GM19397 (cell line): Measurements from ENCODE around the gene BPIFB1.

Experiments used
- ATAC-seq: cut with Tn5 transposase; IDR thresholded peaks from one replicate; pipeline ENCODE4 v1.9.1; 2021; ENCODE audit warnings: mild to moderate bottlenecking, moderate library complexity; ENCODE audit not compliant: unreplicated experiment

The BPIFB1 gene

GRCh38 chr20:33291830-33292355, 8.9 kb downstream of the BPIFB1 start:
- no peak for ATAC-seq

- no peak for ATAC-seq
Measured at GRCh38 chr20:33296206-33296605, 13.2 kb downstream of the BPIFB1 start.

GRCh38 chr20:33298391-33298790, 15.4 kb downstream of the BPIFB1 start:
- ATAC-seq, result no peak

GRCh38 chr20:33299111-33299603, 16.1 kb downstream of the BPIFB1 start:
- ATAC-seq, result no peak

- no peak for ATAC-seq
Measured at GRCh38 chr20:33301192-33301930, 18.3 kb downstream of the BPIFB1 start.

- no peak for ATAC-seq
Measured at GRCh38 chr20:33303595-33303994, 20.6 kb downstream of the BPIFB1 start.

- ATAC-seq, result no peak
Measured at GRCh38 chr20:33304046-33304445, 21.0 kb downstream of the BPIFB1 start.

GRCh38 chr20:33305589-33306057, 22.6 kb downstream of the BPIFB1 start:
- no peak for ATAC-seq

- no peak for ATAC-seq
Measured at GRCh38 chr20:33306228-33306627, 23.2 kb downstream of the BPIFB1 start.

GRCh38 chr20:33306807-33307206, 23.8 kb downstream of the BPIFB1 start:
- no peak for ATAC-seq

- ATAC-seq, result no peak
Measured at GRCh38 chr20:33308668-33309067, 25.7 kb downstream of the BPIFB1 start.

- ATAC-seq, result no peak
Measured at GRCh38 chr20:33309631-33310030, 26.6 kb downstream of the BPIFB1 start.

GRCh38 chr20:33310327-33310899, 27.4 kb downstream of the BPIFB1 start:
- no peak for ATAC-seq

GRCh38 chr20:33311011-33311410, 28.0 kb downstream of the BPIFB1 start:
- ATAC-seq, result no peak

- no peak for ATAC-seq
Measured at GRCh38 chr20:33311996-33312395, 29.0 kb downstream of the BPIFB1 start.

- no peak for ATAC-seq
Measured at GRCh38 chr20:33312583-33312982, 29.6 kb downstream of the BPIFB1 start.

- no peak for ATAC-seq
Measured at GRCh38 chr20:33313686-33314314, 30.8 kb downstream of the BPIFB1 start.

- ATAC-seq, result no peak
Measured at GRCh38 chr20:33316343-33316742, 33.3 kb downstream of the BPIFB1 start.

- no peak for ATAC-seq
Measured at GRCh38 chr20:33316958-33317357, 33.9 kb downstream of the BPIFB1 start.

GRCh38 chr20:33317424-33318095, 34.5 kb downstream of the BPIFB1 start:
- ATAC-seq, result no peak

- no peak for ATAC-seq
Measured at GRCh38 chr20:33318096-33318429, 35.0 kb downstream of the BPIFB1 start.
